ENCODE results near the gene KHDRBS2.

The KHDRBS2 gene

DNA sequence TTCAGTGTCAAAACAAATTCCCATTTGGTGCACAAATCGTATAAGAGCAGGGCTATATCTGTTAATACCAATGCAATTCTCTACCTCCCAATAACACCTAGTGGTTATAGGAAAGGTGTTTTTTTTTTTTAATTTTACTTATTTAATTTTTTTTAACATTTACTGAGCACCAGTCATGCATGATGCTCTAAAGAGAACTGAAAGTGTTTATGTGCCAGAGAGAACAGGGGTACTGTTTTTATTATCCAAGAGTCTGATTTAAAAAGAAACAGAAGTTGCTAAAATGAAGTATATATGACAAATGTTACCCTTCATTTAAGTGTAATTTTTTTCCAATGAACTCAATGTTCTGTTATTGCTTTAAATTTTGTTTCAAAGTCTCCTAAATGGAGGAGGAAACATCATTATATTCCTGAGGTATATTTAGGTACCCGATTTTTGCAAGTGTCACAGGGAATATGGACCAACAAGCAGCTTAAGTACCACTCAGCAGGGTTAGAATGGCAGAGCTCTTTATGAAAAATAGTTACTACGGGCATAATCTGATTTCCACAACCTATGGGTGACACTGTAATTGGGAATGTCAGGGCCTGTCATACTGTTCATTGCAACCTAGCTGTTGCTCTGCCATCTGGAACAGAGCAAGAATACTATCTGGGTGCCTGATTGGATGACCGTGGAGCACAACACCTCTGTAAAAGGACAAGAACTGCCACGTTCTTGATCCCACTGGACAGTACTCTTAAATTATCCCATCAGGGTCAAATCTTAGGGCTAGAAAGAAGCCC lies 195.4 kb downstream of the KHDRBS2 start:
- TF ChIP-seq POLR2AphosphoS5 (IDR thresholded peaks at IDR 0.05; ENCODE audit: borderline replicate concordance, low read depth, low read length) (no peak), FOXP2 (optimal IDR thresholded peaks at IDR 0.05; ENCODE audit: control extremely low read depth, extremely low read length, insufficient read depth) (no peak), EZH2 (IDR thresholded peaks at IDR 0.05) (no peak)
- Histone ChIP-seq H3K4me3 (no peak overlapping the region), H3K36me3 (ENCODE audit: insufficient read depth, low read length) (no peaks in the 10 kb centered on the region), H3K27ac (no peak overlapping the region), H3K9me3 (ENCODE audit: low read depth, low read length) (no peaks in the 10 kb centered on the region), H3K9ac (ENCODE audit: insufficient read length) (no peak overlapping the region)
- no peak for DNase-seq (ENCODE audit: low read depth, low spot score)

DNA sequence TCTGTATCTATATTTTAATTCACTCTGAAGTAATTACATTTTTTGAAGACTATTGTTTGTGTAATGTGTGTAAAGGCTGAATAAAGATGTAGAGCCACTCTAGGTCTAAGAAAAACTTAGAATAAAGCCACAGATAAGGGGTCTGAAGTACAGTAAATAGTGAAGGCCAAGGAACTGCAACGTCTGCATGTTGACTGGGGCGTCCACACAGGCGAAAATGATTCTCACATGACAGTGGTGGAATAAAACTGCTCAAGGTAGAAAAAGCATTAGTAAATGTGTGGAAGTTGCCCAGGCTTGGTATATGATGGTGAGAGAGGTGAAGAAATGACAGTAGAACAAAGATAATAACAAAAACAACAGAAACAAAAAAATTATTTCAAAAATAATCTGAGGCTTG lies 196.2 kb downstream of the KHDRBS2 start:
- H3K36me3 ChIP-seq (ENCODE audit: insufficient read depth, low read length) = no peaks in the 10 kb centered on the region
- TF ChIP-seq POLR2AphosphoS5 (IDR thresholded peaks at IDR 0.05; ENCODE audit: borderline replicate concordance, low read depth, low read length) = no peak
- TF ChIP-seq FOXP2 (optimal IDR thresholded peaks at IDR 0.05; ENCODE audit: control extremely low read depth, extremely low read length, insufficient read depth) = no peak
- TF ChIP-seq EZH2 (IDR thresholded peaks at IDR 0.05) = no peak
- H3K9ac ChIP-seq (ENCODE audit: insufficient read length) = no peak overlapping the region
- H3K4me3 ChIP-seq = no peak overlapping the region
- H3K27ac ChIP-seq = no peak overlapping the region
- H3K9me3 ChIP-seq (ENCODE audit: low read depth, low read length) = no peaks in the 10 kb centered on the region
- no peak for DNase-seq (ENCODE audit: low read depth, low spot score)

DNA sequence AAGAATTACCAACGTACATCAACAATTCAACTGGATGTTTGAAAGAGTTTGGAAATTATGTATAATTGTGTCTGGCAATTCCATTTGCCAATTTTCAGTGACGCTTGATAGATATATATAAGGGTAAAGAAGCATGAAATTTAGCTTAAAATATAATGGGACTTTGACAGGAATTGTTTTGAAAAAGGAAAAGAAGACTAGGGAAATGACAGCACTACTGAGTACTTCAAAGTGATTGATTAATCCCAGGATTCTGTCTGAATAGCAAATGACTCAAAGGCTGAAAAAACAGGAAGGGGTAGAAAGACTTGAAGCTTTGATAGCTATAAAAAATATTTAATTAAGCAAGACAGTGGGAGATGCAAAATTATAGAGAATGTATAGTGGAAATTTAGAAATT lies 200.0 kb downstream of the KHDRBS2 start:
- Histone ChIP-seq H3K9me3 (ENCODE audit: low read depth, low read length) (no peaks in the 10 kb centered on the region), H3K4me3 (no peak overlapping the region), H3K9ac (ENCODE audit: insufficient read length) (no peak overlapping the region), H3K27ac (no peak overlapping the region), H3K36me3 (ENCODE audit: insufficient read depth, low read length) (no peaks in the 10 kb centered on the region)
- TF ChIP-seq EZH2 (IDR thresholded peaks at IDR 0.05) = no peak
- no peak for TF ChIP-seq POLR2AphosphoS5 (IDR thresholded peaks at IDR 0.05; ENCODE audit: borderline replicate concordance, low read depth, low read length)
- no peak for TF ChIP-seq FOXP2 (optimal IDR thresholded peaks at IDR 0.05; ENCODE audit: control extremely low read depth, extremely low read length, insufficient read depth)
- DNase-seq (ENCODE audit: low read depth, low spot score) = no peak

DNA sequence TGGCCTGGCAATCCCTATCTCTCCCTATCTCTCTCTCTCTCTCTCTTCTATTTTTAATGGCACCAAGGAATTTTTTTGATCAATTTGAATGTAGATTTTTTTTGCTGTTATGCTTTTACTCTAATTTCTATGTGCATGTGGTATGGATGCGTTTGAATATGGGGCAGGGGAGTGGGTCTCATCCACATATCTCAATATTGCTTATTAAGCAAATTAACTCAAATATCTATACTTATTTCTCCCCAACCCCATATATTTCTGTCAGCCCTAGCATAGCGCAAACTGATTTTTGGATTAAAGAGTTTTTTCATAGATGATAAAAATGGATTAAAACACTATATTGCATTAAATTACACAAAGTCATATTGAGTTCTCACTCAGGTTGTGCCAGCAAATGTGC lies 210.2 kb downstream of the KHDRBS2 start:
- no peak for TF ChIP-seq EZH2 (IDR thresholded peaks at IDR 0.05)
- TF ChIP-seq FOXP2 (optimal IDR thresholded peaks at IDR 0.05; ENCODE audit: control extremely low read depth, extremely low read length, insufficient read depth) = no peak
- TF ChIP-seq POLR2AphosphoS5 (IDR thresholded peaks at IDR 0.05; ENCODE audit: borderline replicate concordance, low read depth, low read length) = no peak
- H3K4me3 ChIP-seq = no peak overlapping the region
- H3K9ac ChIP-seq (ENCODE audit: insufficient read length) = no peak overlapping the region
- H3K27ac ChIP-seq = no peak overlapping the region
- no peaks in the 10 kb centered on the region for H3K36me3 ChIP-seq (ENCODE audit: insufficient read depth, low read length)
- no peaks in the 10 kb centered on the region for H3K9me3 ChIP-seq (ENCODE audit: low read depth, low read length)
- no peak for DNase-seq (ENCODE audit: low read depth, low spot score)

DNA sequence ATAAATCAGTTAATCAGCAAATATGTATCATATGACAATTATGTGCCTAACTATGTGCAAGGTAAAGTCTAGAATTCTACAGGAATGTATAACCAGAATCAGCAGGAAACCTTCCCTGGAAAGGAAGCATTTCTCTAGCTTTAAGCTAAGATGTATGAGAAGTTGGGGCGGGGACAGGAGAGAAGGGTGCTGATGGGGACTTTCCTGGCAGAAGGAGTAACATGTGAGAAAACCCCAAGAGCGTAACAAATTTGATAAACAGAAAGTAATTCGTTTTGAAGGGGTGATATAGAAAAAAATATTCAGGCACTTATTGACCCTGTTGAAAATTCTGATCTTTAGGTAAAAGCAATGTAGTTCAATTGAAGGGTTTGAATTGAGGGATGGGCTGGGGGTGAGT lies 226.1 kb downstream of the KHDRBS2 start:
- H3K27ac ChIP-seq = no peak overlapping the region
- no peak for DNase-seq (ENCODE audit: low read depth, low spot score)
- no peaks in the 10 kb centered on the region for H3K9me3 ChIP-seq (ENCODE audit: low read depth, low read length)
- H3K36me3 ChIP-seq (ENCODE audit: insufficient read depth, low read length) = no peaks in the 10 kb centered on the region
- TF ChIP-seq EZH2 (IDR thresholded peaks at IDR 0.05) (no peak), FOXP2 (optimal IDR thresholded peaks at IDR 0.05; ENCODE audit: control extremely low read depth, extremely low read length, insufficient read depth) (no peak), POLR2AphosphoS5 (IDR thresholded peaks at IDR 0.05; ENCODE audit: borderline replicate concordance, low read depth, low read length) (no peak)
- no peak overlapping the region for H3K4me3 ChIP-seq
- no peak overlapping the region for H3K9ac ChIP-seq (ENCODE audit: insufficient read length)

DNA sequence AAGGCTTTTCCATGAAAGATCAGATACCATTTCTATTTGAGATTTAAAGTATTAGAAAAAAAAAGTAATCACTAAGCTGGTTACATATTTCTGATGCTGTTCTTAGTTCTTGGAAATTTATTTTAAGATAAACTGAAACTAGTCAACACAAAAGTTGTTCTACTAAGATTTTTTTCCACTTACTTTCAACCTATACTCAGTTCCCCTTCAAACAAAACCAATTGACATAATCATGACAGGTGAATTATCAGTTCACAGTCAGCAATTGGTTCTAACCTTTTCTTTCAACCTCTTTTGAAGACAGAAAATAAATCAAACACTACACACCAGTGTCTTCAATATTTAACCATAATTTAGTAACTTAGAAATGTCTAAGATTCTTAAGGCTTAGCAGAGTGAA lies 228.7 kb downstream of the KHDRBS2 start:
- H3K27ac ChIP-seq = no peak overlapping the region
- TF ChIP-seq POLR2AphosphoS5 (IDR thresholded peaks at IDR 0.05; ENCODE audit: borderline replicate concordance, low read depth, low read length) (no peak), EZH2 (IDR thresholded peaks at IDR 0.05) (no peak), FOXP2 (optimal IDR thresholded peaks at IDR 0.05; ENCODE audit: control extremely low read depth, extremely low read length, insufficient read depth) (no peak)
- H3K36me3 ChIP-seq (ENCODE audit: insufficient read depth, low read length) = no peaks in the 10 kb centered on the region
- H3K9me3 ChIP-seq (ENCODE audit: low read depth, low read length) = no peaks in the 10 kb centered on the region
- no peak overlapping the region for H3K4me3 ChIP-seq
- DNase-seq (ENCODE audit: low read depth, low spot score) = no peak
- no peak overlapping the region for H3K9ac ChIP-seq (ENCODE audit: insufficient read length)

DNA sequence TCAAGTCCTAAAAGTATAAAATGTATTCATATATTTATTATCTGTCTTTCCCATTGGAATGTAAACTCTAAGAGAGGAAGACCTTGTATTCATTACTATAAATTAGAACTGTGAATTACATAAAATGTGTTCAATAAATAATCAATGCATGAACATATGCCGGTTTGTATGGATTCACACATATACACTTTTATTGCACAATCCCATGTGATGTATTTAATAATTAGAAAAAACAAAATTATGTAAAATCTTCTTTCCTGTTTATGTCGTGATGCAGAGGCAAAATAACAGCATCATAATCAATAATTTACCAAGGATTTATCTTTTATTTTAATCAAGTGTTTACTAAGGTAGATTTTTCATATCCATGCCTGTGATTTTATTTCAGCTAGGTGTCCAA lies 240.5 kb downstream of the KHDRBS2 start:
- H3K9ac ChIP-seq (ENCODE audit: insufficient read length) = no peak overlapping the region
- H3K9me3 ChIP-seq (ENCODE audit: low read depth, low read length) = no peaks in the 10 kb centered on the region
- no peak overlapping the region for H3K4me3 ChIP-seq
- no peaks in the 10 kb centered on the region for H3K36me3 ChIP-seq (ENCODE audit: insufficient read depth, low read length)
- H3K27ac ChIP-seq = no peak overlapping the region
- TF ChIP-seq EZH2 (IDR thresholded peaks at IDR 0.05) (no peak), FOXP2 (optimal IDR thresholded peaks at IDR 0.05; ENCODE audit: control extremely low read depth, extremely low read length, insufficient read depth) (no peak), POLR2AphosphoS5 (IDR thresholded peaks at IDR 0.05; ENCODE audit: borderline replicate concordance, low read depth, low read length) (no peak)
- DNase-seq (ENCODE audit: low read depth, low spot score) = no peak

DNA sequence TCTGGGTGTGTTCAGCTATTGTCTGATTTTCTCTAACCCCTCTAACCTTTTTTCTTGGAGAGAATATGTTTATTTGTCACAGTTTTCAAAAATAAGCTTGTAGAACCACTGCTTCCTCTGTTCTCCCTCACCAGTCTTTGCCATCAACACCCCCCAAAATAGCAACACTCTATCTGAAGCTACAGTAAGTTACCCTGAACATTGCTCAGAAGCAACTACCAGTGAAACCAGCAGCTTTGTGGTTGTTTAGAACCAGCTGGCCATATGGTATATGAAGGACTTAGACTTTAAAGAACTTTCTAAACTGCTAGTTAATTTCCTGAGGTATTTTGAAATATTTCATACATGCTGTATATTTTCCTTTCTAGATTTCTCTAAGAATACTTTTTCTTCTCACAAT lies 242.9 kb downstream of the KHDRBS2 start:
- Histone ChIP-seq H3K4me3 (no peak overlapping the region), H3K9me3 (ENCODE audit: low read depth, low read length) (no peaks in the 10 kb centered on the region), H3K9ac (ENCODE audit: insufficient read length) (no peak overlapping the region), H3K27ac (no peak overlapping the region), H3K36me3 (ENCODE audit: insufficient read depth, low read length) (no peaks in the 10 kb centered on the region)
- TF ChIP-seq FOXP2 (optimal IDR thresholded peaks at IDR 0.05; ENCODE audit: control extremely low read depth, extremely low read length, insufficient read depth) = no peak
- no peak for TF ChIP-seq POLR2AphosphoS5 (IDR thresholded peaks at IDR 0.05; ENCODE audit: borderline replicate concordance, low read depth, low read length)
- no peak for TF ChIP-seq EZH2 (IDR thresholded peaks at IDR 0.05)
- no peak for DNase-seq (ENCODE audit: low read depth, low spot score)

DNA sequence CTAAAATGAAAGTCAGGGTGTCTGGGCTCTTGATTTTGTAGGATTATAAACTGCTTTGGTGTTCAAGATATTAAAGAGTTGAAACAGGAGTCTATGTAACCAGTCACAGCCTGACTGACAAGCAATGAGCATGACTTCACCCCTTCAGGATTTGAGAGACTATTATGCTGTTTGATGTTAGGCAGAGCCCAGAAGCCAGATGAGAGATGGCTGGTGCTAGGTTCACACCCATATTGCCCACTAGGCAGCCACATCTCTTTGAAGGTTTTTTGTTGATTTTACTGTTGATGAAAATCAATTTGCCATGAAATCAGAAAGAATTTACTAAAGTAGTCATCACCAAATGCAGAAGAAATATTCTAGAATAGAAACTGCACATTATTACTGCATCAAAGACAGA lies 243.6 kb downstream of the KHDRBS2 start:
- TF ChIP-seq FOXP2 (optimal IDR thresholded peaks at IDR 0.05; ENCODE audit: control extremely low read depth, extremely low read length, insufficient read depth) (no peak), EZH2 (IDR thresholded peaks at IDR 0.05) (no peak), POLR2AphosphoS5 (IDR thresholded peaks at IDR 0.05; ENCODE audit: borderline replicate concordance, low read depth, low read length) (no peak)
- no peak for DNase-seq (ENCODE audit: low read depth, low spot score)
- Histone ChIP-seq H3K9me3 (ENCODE audit: low read depth, low read length) (no peaks in the 10 kb centered on the region), H3K36me3 (ENCODE audit: insufficient read depth, low read length) (no peaks in the 10 kb centered on the region), H3K27ac (no peak overlapping the region), H3K4me3 (no peak overlapping the region), H3K9ac (ENCODE audit: insufficient read length) (no peak overlapping the region)

Measured in SK-N-MC (cell line).